GM11168 (cell line): ENCODE results near the gene SLC44A1.

Experiments used
- in situ Hi-C: fragments of 300-500 bp; cut with MboI; formaldehyde crosslinking; loops from one replicate; pipeline ENCODE4 v1.12.0; 2022; ENCODE audit warnings: low sequenced_read_pairs; ENCODE audit not compliant: unreplicated experiment

The SLC44A1 gene

GRCh38 chr9:105485131-105485530 is 240.7 kb downstream of the SLC44A1 start:
- in situ Hi-C loops = no loop called here
